NCI-H2029 treated with DMSO at 0.1 percent for 48 hours (cell line): Measurements from ENCODE around the gene TEN1.
A peak's percentile ranks its signal among the peaks of the same experiment; 100 is the strongest.
"Not testable (repeated sequence)": the region's sequence is repeated elsewhere in the genome, so short reads cannot be mapped to it uniquely, and the experiment has no call there.

ENCODE experiments used
- DNase-seq: peaks from one replicate; lab custom pipeline; 2025; lab: John Stamatoyannopoulos, UW

Gene TEN1, protein sequence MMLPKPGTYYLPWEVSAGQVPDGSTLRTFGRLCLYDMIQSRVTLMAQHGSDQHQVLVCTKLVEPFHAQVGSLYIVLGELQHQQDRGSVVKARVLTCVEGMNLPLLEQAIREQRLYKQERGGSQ

DNA sequence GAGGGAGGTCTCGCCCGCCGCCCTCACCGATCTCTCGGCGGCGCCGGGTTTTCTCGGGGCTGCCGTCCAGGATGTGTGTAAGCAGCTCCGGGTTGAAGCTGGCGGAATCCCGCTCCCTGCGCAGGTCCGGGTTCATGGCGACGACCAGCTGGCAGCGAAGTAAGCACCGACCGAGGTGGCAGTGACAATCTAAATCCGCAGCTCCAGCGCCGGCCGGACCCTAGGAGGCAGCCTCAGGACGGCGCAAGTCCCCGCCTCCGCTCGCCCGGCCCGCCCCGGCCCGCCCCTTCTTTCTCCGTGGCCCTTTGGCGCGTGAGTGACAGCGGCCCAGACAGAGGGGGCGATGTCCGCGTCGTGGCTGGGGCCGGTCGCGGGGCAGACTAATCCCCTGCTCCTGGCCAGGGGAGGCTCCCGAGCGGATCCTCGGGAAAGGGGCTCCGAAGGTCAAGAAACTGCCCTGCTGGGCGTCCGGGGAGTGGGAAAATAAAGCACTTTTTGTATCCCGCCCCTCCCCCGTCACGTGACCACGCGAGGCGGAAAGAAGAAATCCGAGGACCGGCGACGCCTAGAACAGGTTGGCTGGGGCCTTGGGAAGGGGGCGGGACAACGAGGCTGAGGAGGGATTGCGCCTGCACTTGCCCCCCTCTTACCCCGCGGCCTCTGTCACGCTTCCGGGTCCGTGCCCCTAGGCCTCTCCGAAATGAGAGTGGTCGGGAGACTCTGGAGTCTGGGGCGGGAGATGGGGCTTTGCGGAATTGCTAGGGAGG lies at the start of gene TEN1, which contains the start of gene ACOX1:
TSS of gene TEN1 (plus strand) at position 303 of the 767 bp plus-strand sequence. CDS start 6,953 bp downstream, outside the sequence.
TSS of gene ACOX1 (minus strand) at position 229 of the 767 bp plus-strand sequence. CDS start at position 136, 93 bp downstream.
- DNase-seq: peak; percentile 90

DNA sequence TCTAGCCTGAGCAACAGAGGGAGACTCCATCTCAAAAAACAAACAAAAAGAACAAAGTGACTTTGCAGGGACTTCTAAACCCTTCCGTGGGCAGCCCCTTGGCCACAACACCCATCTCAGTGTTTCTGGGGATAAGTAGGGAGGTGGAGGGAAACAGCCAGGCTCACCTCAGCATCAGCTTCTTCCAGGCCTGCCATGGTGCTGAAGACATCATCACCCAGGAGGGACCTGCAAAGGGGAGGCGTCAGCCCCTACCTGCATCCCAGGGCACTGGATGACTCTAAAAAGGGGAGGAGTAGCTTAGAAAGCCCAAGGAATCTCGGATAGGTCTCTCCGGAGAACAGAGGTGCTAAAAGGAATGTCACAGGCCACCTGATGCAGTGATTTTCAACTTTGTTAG lies 48.0 kb upstream of the TEN1 start:
- no peak for DNase-seq

DNA sequence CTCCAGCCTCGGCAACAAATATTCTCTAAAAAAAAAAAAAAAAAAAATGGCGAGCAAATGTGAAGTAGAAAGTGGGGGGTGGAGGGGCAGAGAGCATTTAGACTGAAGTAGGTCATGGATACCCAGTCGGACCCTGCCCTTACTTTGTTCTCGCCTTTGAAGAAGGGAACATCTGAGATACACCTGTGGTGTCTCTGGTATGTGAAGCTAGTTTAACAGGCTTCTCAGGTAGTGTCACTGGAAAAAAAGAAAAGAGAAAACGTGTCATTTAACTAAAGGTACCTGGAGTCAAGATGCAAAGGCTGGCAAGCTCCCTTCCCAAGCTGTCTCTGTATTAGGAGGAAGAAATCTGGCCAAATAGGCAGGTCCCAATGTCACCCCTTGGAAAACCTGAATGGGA lies 46.2 kb upstream of the TEN1 start:
- DNase-seq: no peak

DNA sequence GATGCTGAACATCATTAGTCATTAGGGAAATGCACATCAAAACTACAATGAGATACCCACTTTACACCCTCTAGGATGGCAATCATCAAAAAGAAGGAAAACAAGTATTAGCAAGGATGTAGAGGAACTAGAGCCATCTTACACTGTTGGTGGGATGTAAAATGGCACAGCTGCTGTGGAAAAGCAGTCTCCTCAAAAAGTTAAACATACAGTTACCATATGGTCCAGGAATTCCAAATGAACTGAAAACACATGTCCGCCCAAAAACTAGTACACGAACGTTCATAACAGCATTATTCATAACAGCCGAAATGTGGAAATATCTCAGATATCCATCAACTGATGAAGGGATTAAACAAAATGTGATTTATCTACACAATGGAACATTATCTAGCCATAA lies 45.2 kb upstream of the TEN1 start:
- DNase-seq: no peak

DNA sequence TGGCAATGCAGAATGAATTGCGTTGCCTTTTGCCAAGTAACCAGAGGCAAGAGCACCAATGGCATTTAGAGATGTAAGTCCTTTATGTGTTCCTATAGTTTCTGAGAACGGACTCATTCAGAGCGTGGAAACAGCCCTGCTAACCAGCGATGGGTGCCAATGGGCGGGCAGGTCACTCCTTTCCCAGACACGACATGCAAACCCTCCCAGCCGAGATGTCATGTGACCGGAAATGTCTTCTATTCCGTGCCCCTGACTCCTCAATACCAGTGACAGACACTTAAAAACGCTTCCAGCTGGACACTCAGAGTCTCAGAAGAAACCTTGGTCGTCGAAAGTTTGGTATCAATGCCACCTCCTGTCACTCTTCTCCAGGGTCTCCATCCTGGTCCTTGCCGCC lies 41.4 kb upstream of the TEN1 start:
- peak; percentile 4 for DNase-seq

DNA sequence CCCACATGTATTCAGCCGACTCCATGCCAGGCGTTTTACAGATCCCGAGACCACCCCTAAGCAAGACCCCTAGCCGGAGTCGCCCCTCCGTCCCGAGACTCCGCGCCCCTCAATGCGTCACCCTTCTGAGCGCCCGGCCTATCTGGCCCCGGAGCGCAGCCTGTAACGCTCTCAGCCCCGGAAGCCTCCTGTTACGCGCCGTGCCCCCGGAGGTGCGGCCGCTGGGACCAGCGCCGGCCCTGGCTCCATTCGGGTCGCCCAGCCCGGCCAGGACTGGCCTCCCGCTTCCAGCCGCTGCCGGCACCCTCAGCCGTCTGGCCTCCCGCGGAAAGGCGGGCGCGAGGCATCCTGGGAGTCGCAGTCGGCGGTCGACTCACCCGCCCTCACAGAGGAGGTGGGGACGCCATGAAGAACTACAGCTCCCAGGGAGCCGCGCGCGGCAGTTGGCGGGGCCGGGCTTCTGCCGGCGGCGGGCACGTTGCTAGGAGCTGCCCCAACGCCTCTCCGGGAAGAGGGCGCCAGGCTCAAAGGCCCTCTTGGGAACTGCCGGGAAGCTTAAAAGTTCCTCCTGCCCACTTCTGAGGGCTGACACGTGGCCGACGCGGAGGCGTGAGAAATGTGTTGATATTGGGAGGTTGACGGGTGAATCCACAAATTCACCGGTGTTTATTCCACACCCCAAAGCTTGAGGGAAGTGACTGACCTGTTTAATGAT lies 38.2 kb upstream of the TEN1 start, which contains the start of gene FBF1:
TSS of gene FBF1 (minus strand) at position 316 of the 715 bp plus-strand sequence. CDS start 2,893 bp downstream, outside the sequence.
- peak; percentile 59 for DNase-seq

DNA sequence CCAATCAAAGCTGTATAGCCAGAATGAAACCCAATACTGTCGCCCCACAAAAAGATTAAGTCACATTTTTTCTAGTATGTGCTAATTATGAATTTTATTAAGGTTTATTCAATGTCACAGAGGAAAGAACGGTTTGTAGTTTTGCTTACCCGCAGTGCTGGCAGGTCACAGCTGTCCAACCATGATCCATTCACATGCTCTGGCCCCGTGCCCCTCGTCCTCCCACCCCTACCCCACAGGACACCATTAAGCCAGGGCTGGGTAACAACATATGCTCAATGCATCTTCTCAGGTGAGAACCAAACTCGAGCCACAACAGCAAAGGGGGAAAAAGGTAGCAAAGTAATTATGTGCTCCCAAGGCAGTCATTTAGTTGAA lies 37.6 kb upstream of the TEN1 start:
- no peak for DNase-seq

DNA sequence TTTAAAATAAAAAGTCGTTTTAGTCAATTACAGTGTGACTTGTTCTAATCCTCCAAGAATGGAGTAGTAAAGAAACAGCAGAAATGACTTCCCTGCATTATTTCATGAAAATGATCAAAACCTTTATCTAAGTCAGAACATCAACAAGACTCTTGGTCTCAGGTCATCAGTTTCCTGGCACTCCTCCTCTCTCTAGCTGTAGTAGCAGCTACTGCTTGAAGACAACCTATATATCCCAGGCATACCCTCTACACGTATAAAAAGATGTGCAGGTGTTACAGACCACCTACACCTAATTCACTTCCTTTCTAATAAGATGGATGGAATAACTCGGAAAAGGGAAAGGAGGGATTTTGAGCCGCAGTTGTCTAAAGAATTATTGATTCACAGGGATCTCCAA lies 36.6 kb upstream of the TEN1 start:
- DNase-seq: no peak

DNA sequence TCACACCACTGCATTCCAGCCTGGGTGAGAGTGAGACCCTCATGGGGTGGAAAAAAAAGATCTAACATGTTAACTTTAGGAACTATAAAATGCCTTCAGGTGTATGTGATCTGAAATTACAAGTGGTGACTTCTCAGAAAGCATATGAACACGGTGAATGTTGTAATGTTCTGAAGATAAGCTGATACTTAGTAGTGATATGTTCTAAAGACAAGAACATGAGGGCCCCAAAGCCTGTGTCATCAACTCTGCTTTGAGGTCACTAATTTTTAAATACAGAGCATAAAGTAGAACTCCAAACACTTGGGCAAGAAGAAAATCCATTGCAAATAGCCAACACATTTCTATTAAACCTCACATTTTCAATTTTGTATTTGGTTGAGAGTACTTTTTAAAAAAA lies 35.5 kb upstream of the TEN1 start:
- no peak for DNase-seq

DNA sequence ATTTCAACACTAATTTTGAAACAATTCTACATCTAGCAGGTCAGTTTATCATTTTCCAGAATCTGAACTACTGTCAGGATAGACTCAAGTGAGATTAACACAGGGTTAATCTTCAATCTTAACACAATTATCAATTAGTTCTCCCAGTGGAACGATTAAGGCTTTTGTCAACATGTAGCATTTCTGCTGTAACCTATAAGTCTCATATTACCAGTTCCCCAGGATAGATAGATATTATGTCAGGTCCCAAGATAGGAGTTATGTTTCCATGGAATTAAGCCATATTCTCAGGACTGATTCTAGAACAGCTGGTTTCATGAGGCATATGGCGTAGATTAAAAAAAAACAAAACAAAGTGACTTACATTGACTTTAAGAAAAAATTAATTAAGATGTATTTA lies 33.8 kb upstream of the TEN1 start:
- DNase-seq: no peak

DNA sequence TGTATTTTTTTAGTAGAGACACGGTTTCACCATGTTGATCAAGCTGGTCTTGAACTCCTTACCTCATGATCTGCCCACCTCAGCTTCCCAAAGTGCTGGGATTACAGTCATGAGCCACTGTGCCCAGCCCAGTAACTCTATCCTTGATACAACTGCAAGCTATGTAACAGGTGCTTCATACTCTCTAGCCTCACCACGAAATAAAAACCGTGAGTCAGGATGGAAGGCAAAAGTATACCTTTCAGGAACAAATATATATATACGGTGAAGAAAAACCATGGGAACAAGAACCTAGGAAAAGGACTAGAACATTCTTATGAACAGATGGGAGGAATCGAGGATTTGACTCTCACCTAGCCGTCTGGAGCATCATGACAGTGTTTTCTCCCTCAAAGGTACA lies 28.6 kb upstream of the TEN1 start:
- no peak for DNase-seq

DNA sequence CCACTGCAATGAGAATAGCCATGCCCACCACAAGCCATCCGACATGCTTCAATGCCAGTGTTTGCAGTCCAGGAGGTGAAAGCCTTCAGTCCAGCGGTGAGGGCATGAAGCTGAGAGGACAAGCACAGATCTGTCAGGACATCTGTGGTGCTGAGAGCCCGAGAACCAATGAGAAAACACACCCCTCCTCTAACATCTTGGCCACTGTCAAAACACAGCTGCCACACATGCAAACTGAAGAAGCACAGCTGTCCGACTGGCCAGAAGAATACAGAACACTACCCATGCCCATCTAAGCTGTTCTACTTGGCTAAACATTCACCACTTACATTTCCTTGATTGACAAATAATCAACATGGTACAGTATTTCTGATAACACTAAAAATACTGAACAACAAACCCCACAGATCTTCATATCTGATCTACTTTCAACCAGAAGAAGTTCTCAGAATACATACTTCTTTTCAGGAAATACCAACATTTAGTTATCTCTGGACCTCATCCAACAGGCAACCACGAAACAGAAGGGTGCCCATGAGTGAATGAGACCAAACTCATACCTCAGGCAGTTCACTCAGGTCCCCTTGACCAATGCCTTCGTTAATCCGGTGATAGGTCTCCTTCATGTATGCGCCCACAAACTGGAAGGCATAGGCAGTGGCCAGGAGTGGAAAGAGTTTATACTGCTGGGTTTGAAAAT lies 28.0 kb upstream of the TEN1 start:
- no peak for DNase-seq

DNA sequence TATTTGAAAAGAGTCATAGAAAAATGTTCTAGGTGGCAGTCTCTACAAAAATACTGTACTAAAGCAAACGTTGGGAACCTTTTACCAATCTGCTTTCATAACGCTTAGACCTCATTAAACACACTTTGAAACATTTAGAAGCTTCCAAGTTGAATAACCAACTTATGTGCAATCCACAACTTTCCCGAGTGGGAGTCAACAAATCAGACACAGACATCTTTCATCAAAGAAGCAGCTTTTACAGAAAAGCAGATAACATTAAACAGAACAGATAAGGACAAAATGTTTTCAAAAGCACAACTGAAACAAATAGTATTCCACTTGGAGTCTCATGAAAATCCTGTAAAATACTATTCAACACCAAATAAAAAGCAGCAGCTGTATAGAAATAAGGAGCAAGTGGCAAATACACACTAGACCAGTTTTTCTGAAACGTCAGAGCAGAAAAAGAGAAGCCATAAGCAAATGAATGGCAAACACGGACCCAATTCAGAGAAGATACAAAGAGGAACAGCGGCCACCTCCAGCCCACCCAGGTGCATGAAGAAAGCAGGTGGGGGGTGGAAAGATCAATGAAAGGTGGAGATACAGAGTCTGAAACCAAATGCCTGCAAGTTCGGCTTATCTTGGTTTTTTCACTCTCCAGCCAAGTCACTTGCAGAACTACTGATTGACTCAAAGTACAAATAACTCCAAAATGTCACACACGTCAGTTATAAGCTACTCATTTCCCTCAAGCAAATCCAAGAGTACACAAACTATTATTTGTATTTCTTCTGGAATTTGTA lies 19.8 kb upstream of the TEN1 start:
- DNase-seq: no peak

DNA sequence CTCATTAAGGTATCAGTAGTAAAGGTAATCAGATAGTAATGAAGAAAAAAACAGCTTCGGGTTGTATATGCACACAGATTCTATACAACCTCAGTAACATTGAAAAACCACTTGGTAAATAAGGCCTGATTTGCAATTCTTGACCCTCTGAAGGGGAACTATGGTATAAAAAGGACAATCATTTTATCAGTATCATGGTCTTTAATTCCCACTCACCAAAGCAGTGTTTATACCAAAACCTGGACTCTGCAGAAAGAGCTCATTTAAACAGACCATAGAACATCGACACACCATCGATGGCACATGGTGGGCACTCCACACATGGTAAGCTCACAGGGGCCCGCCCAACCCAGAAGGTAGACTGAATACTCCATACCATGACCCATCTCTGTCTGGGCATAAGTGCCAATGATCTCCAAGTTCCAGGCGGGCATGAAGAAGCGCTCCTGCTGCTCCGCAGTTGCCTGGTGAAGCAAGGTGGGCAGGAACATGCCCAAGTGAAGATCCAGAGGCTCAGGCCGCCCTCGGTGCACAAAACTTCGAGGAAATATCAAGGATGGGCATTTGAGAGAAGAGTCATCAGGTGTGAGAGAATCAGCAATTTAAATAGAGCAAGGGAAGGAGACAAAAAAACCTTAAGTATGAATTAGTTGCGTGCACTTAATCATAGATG lies 19.1 kb upstream of the TEN1 start:
- DNase-seq: no peak

DNA sequence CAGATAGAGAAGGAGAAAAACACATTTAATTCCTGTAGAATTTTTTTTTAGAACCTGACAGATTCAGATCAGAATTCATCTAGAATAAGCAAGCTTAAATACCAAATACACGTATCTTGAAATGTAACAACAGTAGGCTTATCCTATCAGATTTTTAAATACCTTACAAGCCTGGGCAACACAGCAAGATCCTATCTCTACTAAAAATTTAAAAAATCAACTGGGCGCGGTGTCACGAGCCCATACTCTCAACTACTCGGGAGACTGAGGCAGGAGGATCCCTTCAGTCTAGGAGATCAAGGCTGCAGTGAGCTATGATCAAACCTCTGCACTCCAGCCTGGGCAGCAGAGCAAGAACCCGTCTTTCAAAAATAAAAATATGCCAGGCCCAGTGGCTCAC lies 13.6 kb upstream of the TEN1 start:
- DNase-seq: no peak

DNA sequence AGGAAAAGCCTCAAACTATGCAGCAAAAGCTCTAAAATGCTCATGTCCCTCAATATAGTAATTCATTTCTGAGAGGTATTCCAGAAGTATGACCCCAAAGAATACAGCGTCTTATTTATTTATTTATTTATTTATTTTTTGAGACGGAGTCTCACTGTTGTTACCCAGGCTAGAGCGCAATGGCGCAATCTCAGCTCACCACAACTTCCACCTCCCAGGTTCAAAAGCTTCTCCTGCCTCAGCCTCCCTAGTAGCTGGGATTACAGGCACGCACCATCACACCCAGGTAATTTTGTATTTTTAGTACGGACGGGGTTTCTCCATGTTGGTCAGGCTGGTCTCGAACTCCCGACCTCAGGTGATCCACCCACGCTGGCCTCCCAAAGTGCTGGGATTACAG lies 10.0 kb upstream of the TEN1 start:
- not testable (repeated sequence) for DNase-seq

DNA sequence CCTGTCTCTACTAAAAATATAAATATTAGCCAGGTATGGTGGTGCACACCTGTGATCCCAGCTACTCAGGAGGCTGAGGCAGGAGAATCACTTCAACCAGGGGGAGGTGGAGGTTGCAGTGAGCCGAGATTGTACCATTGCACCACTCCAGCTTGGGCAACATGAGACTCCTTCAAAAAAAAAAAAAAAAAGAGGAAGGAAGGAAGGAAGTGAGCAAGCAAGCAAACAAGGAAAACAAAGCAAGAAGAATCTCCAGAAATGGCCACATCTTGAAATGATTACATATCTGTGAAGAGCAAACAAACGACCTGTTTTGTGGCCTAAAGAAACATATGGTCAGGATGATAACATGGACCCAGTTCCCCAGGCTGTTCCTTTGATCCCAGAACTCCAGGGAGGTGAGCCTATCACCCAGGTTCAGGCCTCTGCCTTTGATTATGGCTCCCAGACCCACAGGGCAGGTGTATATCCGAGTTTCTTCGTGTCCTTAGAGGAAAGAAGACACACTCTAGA lies 9.0 kb upstream of the TEN1 start:
- no peak for DNase-seq

DNA sequence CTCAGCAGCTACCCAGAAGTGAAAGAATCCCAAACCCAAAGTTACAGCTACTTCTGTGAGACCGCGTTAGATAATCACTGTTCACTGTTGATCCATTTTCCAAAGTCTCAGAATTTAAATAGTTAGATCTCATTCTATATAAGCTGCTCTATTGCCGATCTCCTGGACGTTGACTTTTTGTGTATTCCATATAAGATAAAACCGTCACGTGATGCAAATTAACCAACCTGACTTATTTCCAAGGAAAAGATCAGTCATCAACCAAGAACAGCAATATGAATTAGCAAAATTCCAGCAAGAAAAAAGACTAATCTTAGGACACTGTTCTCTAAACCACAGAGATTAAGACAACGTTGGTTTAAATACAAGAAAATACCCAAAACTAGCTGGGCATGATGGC lies 8.4 kb upstream of the TEN1 start:
- DNase-seq: no peak

DNA sequence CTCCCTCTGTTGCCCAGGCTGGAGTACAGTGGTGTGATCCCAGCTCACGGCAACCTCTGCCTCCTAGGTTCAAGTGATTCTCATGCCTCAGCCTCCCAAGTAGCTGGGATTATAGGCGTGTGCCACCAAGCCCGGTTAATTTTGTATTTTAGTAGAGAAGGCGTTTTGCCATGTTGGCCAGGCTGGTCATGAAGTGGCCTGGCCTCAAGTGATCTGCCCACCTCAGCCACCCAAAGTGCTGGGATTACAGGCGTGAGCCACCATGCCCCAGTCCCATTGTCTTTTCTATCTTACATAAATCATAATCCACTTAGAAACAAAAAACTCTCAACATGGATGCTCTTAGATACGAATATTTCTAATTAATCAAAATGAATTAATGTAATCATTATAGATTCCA lies 3.9 kb upstream of the TEN1 start:
- not testable (repeated sequence) for DNase-seq

DNA sequence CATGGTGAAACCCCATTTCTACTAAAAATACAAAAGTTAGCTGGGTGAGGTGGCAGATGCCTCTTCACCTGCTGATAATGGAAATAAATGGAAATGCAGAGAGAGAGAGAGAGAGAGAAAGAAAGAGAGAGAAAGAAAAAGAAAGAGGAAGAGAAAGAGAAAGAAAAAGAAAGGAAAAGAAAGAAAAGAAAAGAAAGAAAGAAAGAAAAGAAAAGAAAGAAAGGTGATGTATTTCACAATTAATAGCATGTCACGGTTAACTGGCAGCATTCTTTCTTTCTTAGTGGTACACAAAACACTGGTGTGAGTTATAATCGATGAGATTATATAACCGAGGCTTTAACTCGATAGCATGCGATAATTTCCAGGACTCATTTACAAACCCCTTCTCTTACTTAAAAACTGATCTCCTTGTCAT lies 3.3 kb upstream of the TEN1 start:
- no peak for DNase-seq
